Heart left ventricle (tissue), 16 donors: Measurements from ENCODE around the gene CORO1C. TPM values are rescaled to one million over a fixed set of nuclear protein-coding genes. Genes with fewer than 3 reads are reported as not detected.

Experiments used
- ATAC-seq, 4 donors: fragments of 200-7000 bp; cut with Tn5 transposase; one replicate each; pipeline ENCODE4 v1.9.1; 2020 to 2022; ENCODE audit warnings: moderate library complexity in 4 of 4, mild to moderate bottlenecking in 3 of 4, moderate number of reproducible peaks in 1 of 4
- DNase-seq, 5 donors: peaks; one replicate each; pipeline ENCODE4 v3.0.0-alpha.2; 2020
- H3K27ac ChIP-seq, 12 donors: fragments of 200-600 bp; sonication (generic) in 4 of 12; one replicate each; pipeline versions ENCODE4 v1.5.0 to v1.8.0; 2016 to 2022; ENCODE audit warnings: mild to moderate bottlenecking in 2 of 12
- H3K27me3 ChIP-seq, 9 donors: fragments of 200-600 bp; sonication (generic) in 2 of 9; one replicate each; pipeline versions ENCODE4 v1.5.1 to v1.8.0; 2016 to 2022; ENCODE audit warnings: mild to moderate bottlenecking in 3 of 9
- H3K36me3 ChIP-seq, 9 donors: fragments of 200-600 bp; sonication (generic) in 2 of 9; one replicate each; pipeline versions ENCODE4 v1.5.0 to v1.8.0; 2018 to 2022; ENCODE audit warnings: mild to moderate bottlenecking in 2 of 9
- H3K4me1 ChIP-seq, 12 donors: fragments of 200-600 bp; sonication (generic) in 4 of 12; one replicate each; pipeline versions ENCODE4 v1.5.0 to v1.8.0; 2016 to 2022; ENCODE audit warnings: mild to moderate bottlenecking in 3 of 12
- H3K4me3 ChIP-seq, 12 donors: fragments of 200-600 bp; sonication (generic) in 4 of 12; one replicate each; pipeline versions ENCODE4 v1.5.0 to v1.8.0; 2017 to 2022; ENCODE audit warnings: mild to moderate bottlenecking in 9 of 12, moderate library complexity in 4 of 12
- H3K9me3 ChIP-seq, 12 donors: fragments of 200-600 bp; sonication (generic) in 4 of 12; one replicate each; pipeline versions ENCODE4 v1.5.0 to v1.8.0; 2016 to 2022; ENCODE audit warnings: mild to moderate bottlenecking in 1 of 12
- POLR2A ChIP-seq, 2 donors: fragments of 450-650 bp; IDR thresholded peaks; one replicate each; pipeline ENCODE4 v1.6.1; 2017; ENCODE audit warnings: antibody characterized with exemption in 2 of 2, mild to moderate bottlenecking in 2 of 2, moderate library complexity in 2 of 2
- WGBS, 4 donors: extraction: QIAGEN DNeasy Blood & Tissue Kit in 2 of 4; methylation state at CpG; one replicate each; pipeline versions ENCODE4 v1.1.5 to v1.1.7; 2013 to 2018; 5-methylcytosine and 5-hydroxymethylcytosine counted together
- intact Hi-C, 10 donors: fragments of 100-400 bp; cut with DNase I; formaldehyde crosslinking; loops; one replicate each; pipeline versions ENCODE4 v1.11.1 to v1.14.2; 2022
- polyA plus RNA-seq, 2 donors: library from polyadenylated mRNA; stranded (reverse); fragments of 200-250 nt; gene quantifications; one replicate each; pipeline ENCODE4 v1.2.3, GENCODE V29; 2013
- total RNA-seq, 9 donors: library from RNA; depleted of rRNA in 2 of 9; stranded (reverse); fragments of >200 nt in 2 of 9; fragmentation: NEBNext Ultra II Directional in 3 of 9; extraction: Animal tissue kit (Norgen Biotek cat#: 25700) in 3 of 9; gene quantifications; one replicate each; pipeline versions ENCODE4 v1.1.0 to v1.2.4, GENCODE V29; 2016 to 2023
- TF ChIP-seq, protein P1 (sequence below), 12 donors: fragments of 200-600 bp; sonication (generic) in 4 of 12; IDR thresholded peaks; one replicate each; pipeline versions ENCODE4 v1.5.0 to v1.8.0; 2018 to 2022; ENCODE audit warnings: antibody characterized with exemption in 12 of 12, mild to moderate bottlenecking in 5 of 12
- donor health status: ischemic (EF 13 %, LVEDD 7.1; RV severe dilation, severe dysfunction).
- donor health status: healthy with polysubstance abuse.
- donor health status: DM: no; HTN: yes; CAD: no.
- donor health status: DM: no; HTN: no; CAD: no.
- donor health status: ischemic (EF 25% LVEDD 6.9; RV normal size, moderate dysfunction).
- donor health status: ischemic (EF 25% LVEDD 5.7; RV mildly dilated, moderate dysfunction).
- donor health status: healthy.
- donor health status: DM: yes; HTN: yes; CAD: no.
- donor health status: ischemic (EF 35%, LVEDD 5.7; RV mildly dilated, moderate dysfunction).
- donor health status: nonischemic (EF 11% LVEDD 7.7; RV severe dilation, severe dysfunction).
- donor health status: DM: yes; HTN: yes; CAD: no.
- donor health status: PGD.
- donor health status: ischemic (EF 29% LVEDD 5.4; RV normal size, mild dysfunction).
- donor health status: nonischemic (EF 23%, LVEDD 6.1; RV moderate dilation, normal function).

CORO1C gene
- total and polyA plus RNA-seq, 11 donors: 18.3 to 119 (median 65.2) TPM

DNA sequence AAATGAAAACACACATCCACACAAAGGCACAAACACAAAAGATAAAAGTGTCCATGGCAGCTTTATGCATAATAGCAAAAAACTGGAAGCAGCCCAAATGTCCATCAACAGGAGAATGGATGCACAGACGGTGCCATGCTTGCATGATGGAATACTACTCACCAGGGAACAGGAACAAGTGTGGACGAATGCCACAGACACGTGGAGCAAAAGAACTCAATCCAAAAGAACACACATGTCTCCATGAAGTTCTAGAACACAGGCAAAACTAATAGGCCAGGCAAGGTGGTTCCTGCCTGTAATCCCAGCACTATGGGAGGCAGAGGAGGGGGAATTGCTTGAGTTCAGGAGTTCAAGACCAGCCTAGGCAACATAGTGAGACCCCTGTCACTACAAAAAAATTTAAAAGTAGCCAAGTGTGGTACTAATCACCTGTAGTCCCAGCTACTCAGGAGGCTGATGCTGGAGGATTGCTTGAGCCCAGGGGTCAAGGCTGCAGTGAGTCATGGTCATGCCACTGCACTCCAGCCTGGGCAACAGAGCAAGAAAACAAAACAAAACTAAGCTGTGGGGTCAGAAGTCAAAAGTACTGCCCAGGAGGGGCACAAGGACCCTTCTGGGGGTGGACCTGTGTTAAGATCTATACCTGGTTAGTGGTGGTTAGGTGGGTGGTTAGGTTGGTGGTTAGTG is 126.2 kb downstream of the CORO1C start:
- TF ChIP-seq POLR2A (IDR thresholded peaks at IDR 0.05): no peak
- TF ChIP-seq, protein P1, sequence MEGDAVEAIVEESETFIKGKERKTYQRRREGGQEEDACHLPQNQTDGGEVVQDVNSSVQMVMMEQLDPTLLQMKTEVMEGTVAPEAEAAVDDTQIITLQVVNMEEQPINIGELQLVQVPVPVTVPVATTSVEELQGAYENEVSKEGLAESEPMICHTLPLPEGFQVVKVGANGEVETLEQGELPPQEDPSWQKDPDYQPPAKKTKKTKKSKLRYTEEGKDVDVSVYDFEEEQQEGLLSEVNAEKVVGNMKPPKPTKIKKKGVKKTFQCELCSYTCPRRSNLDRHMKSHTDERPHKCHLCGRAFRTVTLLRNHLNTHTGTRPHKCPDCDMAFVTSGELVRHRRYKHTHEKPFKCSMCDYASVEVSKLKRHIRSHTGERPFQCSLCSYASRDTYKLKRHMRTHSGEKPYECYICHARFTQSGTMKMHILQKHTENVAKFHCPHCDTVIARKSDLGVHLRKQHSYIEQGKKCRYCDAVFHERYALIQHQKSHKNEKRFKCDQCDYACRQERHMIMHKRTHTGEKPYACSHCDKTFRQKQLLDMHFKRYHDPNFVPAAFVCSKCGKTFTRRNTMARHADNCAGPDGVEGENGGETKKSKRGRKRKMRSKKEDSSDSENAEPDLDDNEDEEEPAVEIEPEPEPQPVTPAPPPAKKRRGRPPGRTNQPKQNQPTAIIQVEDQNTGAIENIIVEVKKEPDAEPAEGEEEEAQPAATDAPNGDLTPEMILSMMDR (IDR thresholded peaks at IDR 0.05): no peak
- no peaks in the 10 kb centered on the region for H3K9me3 ChIP-seq
- DNase-seq: no peak
- no peaks in the 10 kb centered on the region for H3K36me3 ChIP-seq
- intact Hi-C loops: loop anchor here in 1 of 10 donors (10.0 kb wide), 1 partner anchor 430 kb away; no protein-coding TSS in a partner anchor
- no peak overlapping the region for H3K4me3 ChIP-seq
- WGBS, 4 donors: 43 to 67% (median 59%) methylated on average over 3 of the region's 3 CpGs
- no peaks in the 10 kb centered on the region for H3K27me3 ChIP-seq
- no peak for ATAC-seq
- no peak overlapping the region for H3K27ac ChIP-seq
- peaks cover 0 to 15% (median 9%) of the 10 kb centered on the region in 12 donors for H3K4me1 ChIP-seq

DNA sequence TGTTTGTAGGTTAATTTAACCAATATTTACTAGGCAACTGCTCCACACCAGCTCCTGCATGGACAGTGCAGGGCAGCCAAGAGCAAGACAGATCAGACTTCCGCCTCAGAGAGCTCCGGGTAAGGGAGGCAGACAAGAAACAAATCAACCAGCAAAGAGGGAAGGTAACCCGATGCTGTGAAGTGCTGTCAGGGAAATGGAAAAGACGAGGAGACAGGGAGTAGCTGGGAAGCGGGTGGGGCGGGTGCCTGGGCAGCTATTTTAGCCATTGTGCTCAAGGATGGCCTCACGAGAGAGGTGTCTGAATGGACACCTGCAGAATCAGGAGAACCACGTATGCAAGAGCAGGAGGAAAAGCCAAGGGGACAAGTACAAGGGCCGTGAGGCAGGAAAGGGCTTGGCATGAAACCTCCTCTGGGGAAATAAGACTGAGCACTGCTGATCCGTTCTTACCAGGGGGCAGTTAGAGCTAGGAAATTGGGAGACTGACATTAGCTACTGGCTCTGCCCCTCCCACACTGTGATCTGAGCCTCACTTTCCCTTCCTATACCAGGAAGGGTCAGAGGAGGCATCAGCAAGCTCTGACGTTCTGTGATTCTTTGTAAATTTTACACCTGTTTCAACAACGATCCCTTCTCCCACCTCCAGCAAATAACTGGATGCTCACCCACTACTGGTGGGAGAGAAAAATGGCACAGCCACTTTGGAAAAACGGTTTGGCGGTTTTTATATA is 126.9 kb downstream of the CORO1C start:
- no peak for DNase-seq
- WGBS, 4 donors: 48 to 54% (median 49%) methylated on average over 14 of the region's 14 CpGs
- intact Hi-C loops: loop anchor here in 1 of 10 donors (10.0 kb wide), 1 partner anchor 430 kb away; no protein-coding TSS in a partner anchor
- Histone ChIP-seq H3K4me3 (no peak overlapping the region), H3K27me3 (no peaks in the 10 kb centered on the region), H3K27ac (no peak overlapping the region), H3K9me3 (no peaks in the 10 kb centered on the region), H3K36me3 (no peaks in the 10 kb centered on the region), H3K4me1 (peaks cover 0 to 7% (median 3%) of the 10 kb centered on the region in 12 donors)
- no peak for TF ChIP-seq POLR2A (IDR thresholded peaks at IDR 0.05)
- TF ChIP-seq, protein P1 (IDR thresholded peaks at IDR 0.05): no peak
- ATAC-seq: no peak

DNA sequence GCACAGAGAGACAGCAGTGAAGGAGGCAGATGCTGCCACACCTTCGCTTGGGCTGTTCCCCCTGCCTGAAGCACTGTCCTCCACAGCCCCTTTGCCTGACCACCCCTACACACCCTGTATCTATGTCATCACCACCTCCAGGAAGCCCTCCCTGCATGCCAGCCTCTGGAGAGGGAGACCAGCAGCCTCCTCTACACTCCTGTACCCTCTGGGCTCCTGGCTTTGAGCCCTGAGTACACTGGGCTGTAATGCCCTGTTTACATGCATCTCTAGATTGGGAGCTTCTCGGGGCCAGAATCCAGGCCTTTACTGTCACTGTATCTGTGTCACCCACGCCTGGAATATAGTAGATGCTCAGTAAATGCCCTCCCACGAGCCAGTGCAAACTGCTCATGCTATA is 127.6 kb downstream of the CORO1C start:
- H3K36me3 ChIP-seq: no peaks in the 10 kb centered on the region
- H3K4me3 ChIP-seq: no peak overlapping the region
- DNase-seq (no peak), ATAC-seq (no peak)
- intact Hi-C loops: loop anchor here in 1 of 10 donors (10.0 kb wide), 1 partner anchor 429 kb away; no protein-coding TSS in a partner anchor
- H3K27ac ChIP-seq: no peak overlapping the region
- no peaks in the 10 kb centered on the region for H3K27me3 ChIP-seq
- no peak for TF ChIP-seq POLR2A (IDR thresholded peaks at IDR 0.05)
- TF ChIP-seq, protein P1 (IDR thresholded peaks at IDR 0.05): no peak
- H3K4me1 ChIP-seq: peaks cover 0 to 3% (median 0%) of the 10 kb centered on the region in 12 donors
- WGBS, 4 donors: 87 to 93% (median 89%) methylated on average over 4 of the region's 4 CpGs
- H3K9me3 ChIP-seq: no peaks in the 10 kb centered on the region
